AG10803 (cell line): ENCODE results near the gene CRTC1.

ENCODE experiments used
- DNase-seq: peaks from one replicate; pipeline ENCODE4 v3.0.0; 2010; ENCODE audit warnings: low read depth
- H3K4me3 ChIP-seq: 2 replicates; pipeline ENCODE4 v1.5.1; 2011; ENCODE audit warnings: mild to moderate bottlenecking, low read length, control low read depth
- TF ChIP-seq, protein P1 (sequence below): conservative IDR thresholded peaks from 2 replicates; pipeline ENCODE4 v1.5.1; 2011; ENCODE audit warnings: mild to moderate bottlenecking, low read length, control low read depth, inconsistent platforms

Gene CRTC1

DNA sequence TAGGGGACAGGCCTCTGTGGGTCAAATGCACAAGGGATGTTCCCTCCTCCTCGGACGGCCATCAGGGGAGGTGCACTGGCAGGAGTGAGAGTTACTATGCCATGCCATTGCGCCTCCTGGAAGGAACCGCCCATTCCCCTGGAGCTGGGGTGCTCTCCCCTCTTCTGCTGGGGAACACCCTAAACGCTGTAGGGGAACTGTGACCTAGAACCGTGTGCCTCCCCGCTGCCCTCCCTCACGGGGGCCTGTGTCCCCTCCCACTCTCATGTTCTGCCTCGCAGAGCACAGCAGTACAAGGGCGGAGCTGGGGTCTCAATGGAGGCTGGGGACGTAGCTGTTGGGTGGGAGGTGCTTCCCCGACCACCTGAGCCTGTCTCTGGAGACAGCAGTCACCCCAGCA is 17.2 kb upstream of the CRTC1 start:
- H3K4me3 ChIP-seq: no peak overlapping the region
- TF ChIP-seq, protein P1, sequence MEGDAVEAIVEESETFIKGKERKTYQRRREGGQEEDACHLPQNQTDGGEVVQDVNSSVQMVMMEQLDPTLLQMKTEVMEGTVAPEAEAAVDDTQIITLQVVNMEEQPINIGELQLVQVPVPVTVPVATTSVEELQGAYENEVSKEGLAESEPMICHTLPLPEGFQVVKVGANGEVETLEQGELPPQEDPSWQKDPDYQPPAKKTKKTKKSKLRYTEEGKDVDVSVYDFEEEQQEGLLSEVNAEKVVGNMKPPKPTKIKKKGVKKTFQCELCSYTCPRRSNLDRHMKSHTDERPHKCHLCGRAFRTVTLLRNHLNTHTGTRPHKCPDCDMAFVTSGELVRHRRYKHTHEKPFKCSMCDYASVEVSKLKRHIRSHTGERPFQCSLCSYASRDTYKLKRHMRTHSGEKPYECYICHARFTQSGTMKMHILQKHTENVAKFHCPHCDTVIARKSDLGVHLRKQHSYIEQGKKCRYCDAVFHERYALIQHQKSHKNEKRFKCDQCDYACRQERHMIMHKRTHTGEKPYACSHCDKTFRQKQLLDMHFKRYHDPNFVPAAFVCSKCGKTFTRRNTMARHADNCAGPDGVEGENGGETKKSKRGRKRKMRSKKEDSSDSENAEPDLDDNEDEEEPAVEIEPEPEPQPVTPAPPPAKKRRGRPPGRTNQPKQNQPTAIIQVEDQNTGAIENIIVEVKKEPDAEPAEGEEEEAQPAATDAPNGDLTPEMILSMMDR: no peak
- DNase-seq: no peak

DNA sequence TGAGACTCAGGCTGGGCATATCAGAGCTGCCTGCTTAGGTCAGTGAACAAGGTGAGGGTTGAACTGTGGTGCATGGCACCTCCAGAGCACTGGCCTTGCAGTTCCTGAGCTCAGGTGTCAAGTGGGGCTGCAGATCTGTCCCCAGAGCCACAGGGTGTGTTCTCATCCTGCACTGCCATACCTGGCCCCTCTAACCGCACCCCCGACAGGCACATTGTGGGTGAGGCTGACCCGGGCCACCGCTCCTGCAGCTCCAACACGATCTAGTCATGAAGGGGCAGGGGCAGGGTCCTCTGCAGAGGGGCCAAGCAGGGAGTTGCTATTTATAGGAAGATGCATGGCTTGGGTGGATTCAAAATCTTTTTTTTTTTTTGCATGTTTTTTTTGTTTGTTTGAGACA is 16.7 kb upstream of the CRTC1 start:
- TF ChIP-seq, protein P1: no peak
- no peak for DNase-seq
- H3K4me3 ChIP-seq: no peak overlapping the region

GRCh38 chr19:18667531-18668251 is 15.8 kb upstream of the CRTC1 start:
- H3K4me3 ChIP-seq: no peak overlapping the region
- no peak for DNase-seq
- TF ChIP-seq, protein P1: no peak

DNA sequence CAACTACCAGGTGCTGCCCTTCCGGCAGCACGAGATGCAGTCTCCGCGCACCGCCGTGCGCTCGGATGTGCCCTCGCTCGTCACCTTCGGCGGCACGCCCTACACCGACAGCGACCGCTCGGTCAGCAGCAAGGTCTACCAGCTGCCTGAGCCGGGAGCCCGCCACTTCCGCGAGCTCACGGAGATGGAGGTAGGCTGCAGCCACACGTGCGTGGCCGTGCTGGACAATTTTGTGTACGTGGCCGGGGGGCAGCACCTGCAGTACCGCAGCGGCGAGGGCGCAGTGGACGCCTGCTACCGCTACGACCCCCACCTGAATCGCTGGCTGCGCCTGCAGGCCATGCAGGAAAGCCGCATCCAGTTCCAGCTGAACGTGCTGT is 15.2 kb upstream of the CRTC1 start:
- TF ChIP-seq, protein P1: no peak
- no peak for DNase-seq
- H3K4me3 ChIP-seq: no peak overlapping the region

- TF ChIP-seq, protein P1: no peak
- H3K4me3 ChIP-seq: no peak overlapping the region
- DNase-seq: no peak
These were observed 14.5 kb upstream of the CRTC1 start for GRCh38 chr19:18668744-18669523.

DNA sequence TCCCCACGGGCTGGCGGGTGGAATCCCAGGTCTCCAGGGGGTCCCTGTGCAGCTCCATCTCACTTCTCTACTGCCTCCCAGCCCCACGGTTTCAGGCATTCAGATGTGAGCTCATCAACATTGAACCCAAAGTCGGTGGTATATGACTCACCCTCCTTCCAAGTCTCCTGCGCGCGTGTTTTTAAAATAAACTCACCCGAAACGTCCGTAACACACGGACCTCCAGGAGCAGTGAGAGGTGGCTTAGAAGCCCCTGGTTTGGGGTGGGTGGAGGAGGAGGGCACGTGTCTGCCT is 14.0 kb upstream of the CRTC1 start:
- DNase-seq: no peak
- TF ChIP-seq, protein P1: no peak
- no peak overlapping the region for H3K4me3 ChIP-seq

DNA sequence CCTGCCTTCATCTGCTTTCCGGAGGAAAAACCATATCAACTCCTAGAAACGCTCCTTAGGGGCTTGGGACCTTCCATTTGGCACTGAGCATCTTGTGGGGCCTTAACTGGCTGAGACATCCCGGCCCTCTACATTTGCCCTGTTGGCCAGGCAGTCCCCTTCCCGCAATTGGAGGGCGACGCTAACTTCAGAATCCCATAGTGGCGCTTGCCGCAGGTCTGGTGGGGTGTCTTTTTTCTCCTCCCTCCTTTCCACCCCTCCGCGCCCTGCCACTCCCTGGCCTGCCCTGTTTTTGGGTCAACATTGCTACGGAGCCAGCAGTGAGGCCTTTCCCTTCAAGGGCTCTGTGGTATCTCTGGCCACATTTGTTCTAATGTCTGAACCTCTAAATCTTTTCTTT is 13.6 kb upstream of the CRTC1 start:
- TF ChIP-seq, protein P1: no peak
- DNase-seq: no peak
- no peak overlapping the region for H3K4me3 ChIP-seq
